Epithelial cell of esophagus (primary cell): ENCODE results near the gene ADAMTS17.

Experiments
- DNase-seq: peaks from one replicate; pipeline ENCODE4 v3.0.0; 2010; ENCODE audit warnings: low read depth
- H3K4me3 ChIP-seq: 2 replicates; pipeline ENCODE4 v1.5.1; 2011; ENCODE audit warnings: mild to moderate bottlenecking, low read length, control low read depth
- TF ChIP-seq, protein P1 (sequence below): IDR thresholded peaks from 2 replicates; pipeline ENCODE4 v1.5.1; 2011; ENCODE audit warnings: low read depth, mild to moderate bottlenecking, low read length, control low read depth, inconsistent platforms; ENCODE audit not compliant: insufficient read depth; ENCODE audit errors: missing control alignments

Gene ADAMTS17

DNA sequence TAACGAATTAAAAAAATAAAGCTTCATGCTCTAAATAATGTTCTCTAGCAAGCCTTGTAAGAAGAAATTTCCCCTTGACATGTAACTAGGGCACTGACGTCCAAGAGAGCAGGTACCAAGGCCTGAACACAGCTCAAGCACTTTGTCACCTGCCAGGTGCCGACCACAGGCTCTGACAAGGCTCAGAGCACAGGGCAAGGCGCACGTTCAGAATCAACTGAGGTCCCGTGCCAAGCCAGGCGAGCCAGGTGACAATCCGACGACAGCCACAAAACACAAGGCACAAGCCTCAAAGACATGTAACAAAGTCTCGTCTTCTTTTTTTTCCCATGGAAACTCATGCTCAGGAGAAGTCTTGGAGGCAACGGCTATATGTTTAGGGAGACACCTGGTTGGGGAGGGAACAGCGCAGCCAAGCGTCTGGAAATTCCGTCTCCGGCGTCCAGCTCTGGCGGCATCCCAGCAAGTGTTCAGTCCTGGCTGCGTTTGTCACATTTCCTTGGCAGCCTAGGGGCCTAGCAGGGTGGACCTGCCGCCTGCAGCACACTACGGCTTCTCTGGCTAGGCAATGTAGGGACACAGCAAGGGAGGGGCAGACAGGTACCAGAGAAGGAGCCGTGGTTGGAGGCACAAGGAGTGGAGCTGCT, 76.7 kb downstream of the ADAMTS17 start:
- DNase-seq, result peak; percentile 6
- H3K4me3 ChIP-seq, result no peak overlapping the region
- TF ChIP-seq, protein P1, sequence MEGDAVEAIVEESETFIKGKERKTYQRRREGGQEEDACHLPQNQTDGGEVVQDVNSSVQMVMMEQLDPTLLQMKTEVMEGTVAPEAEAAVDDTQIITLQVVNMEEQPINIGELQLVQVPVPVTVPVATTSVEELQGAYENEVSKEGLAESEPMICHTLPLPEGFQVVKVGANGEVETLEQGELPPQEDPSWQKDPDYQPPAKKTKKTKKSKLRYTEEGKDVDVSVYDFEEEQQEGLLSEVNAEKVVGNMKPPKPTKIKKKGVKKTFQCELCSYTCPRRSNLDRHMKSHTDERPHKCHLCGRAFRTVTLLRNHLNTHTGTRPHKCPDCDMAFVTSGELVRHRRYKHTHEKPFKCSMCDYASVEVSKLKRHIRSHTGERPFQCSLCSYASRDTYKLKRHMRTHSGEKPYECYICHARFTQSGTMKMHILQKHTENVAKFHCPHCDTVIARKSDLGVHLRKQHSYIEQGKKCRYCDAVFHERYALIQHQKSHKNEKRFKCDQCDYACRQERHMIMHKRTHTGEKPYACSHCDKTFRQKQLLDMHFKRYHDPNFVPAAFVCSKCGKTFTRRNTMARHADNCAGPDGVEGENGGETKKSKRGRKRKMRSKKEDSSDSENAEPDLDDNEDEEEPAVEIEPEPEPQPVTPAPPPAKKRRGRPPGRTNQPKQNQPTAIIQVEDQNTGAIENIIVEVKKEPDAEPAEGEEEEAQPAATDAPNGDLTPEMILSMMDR, result no peak

DNA sequence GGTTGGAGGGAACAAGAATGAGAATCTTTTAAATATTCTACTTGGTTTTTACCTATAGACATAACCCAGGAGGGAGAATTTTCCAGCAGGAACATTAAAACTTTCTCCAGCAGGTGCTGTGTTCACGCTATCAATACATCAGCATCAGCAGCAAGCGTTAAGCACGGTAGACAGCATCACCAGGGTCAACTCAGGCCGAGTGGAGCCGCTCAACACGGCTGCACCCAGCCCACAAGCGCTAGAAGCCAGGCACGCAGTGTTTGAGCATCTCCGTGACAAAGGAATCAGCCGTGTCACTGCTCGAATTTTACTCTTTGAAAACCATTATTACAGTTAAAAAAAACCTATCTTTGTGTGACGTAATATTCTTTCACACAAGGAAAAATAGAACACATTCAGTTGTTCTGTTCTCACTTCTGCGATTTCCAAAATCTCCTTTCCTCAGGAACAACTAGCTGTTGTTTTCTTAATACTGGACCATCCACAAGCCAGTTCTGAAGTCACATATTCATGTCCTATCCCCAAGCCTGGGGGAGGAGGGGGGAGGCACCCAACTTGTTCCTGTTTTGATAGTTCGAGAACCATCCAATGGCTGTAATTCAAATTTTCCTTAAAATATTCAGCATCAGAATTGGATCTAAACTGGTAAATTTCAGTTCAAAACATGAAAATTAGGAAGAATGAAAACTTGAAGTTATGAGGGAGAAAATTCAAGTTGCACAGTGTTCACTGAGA, 77.9 kb downstream of the ADAMTS17 start:
- TF ChIP-seq, protein P1, result no peak
- H3K4me3 ChIP-seq, result no peak overlapping the region
- no peak for DNase-seq

DNA sequence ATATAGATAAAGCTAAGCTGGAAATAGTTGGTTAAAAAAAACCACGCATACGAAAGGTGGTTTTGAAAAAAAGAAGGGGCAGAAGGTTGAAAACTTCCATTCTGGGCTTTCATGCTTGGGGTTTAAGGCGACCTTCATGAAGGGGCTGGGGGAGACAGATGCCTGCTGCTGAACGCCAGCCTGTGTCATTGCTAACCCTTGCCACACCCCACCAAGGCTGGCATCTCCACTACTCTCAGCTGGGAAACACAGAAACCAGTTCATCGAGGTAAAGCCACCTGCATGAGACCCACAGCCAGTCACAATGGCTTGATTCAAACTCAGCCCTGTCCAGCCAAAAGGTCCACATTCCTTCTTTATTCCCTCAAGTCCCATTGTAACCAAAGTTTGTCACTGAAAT, 78.7 kb downstream of the ADAMTS17 start:
- DNase-seq, result no peak
- TF ChIP-seq, protein P1, result no peak
- no peak overlapping the region for H3K4me3 ChIP-seq

DNA sequence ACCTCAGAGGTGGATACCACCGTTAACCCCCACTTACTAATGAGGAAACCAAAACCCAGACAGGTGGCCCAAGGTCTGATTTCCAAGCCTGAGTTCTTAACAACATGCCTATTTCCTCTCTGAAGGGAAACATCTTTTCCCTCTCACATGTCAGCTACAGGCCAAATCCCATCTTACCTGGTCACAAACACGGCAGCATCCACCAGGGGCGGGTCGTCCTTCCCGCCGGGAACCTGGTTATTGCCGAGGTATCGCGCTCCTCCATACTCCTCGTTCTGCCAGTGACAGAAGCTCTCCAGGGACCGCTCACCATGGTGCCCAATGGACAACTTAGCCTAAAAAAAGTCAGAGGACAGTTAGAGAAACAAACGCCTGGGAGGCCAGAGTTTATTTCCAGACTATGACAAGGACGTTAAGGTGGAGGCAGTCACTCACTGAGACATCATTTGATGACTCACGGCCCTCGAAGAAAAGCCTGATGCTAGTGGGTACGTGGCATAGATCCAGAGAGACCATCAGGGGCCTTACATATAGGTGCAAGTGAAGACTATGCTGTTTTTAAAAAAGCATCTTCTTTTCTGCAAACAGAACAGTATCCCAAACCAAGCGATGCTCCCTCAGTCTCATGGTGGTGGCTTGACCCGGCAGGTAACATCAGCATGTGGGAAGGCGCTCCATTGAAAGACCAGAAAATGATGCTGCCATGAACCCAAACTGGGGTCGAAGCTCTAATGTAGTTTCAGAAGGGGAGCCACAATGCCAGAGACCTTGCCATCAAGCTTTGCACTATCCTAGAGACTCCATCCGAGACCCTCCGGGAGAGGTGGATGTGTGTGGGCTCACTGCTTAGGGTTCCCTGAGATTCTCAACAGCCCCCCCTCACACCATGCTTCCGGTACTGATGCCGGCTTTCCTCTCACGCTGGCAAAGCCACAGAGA, 80.2 kb downstream of the ADAMTS17 start:
- DNase-seq, result no peak
- TF ChIP-seq, protein P1, result no peak
- no peak overlapping the region for H3K4me3 ChIP-seq

GRCh38 chr15:100259266-100259665, 82.5 kb downstream of the ADAMTS17 start:
- TF ChIP-seq, protein P1, result no peak
- DNase-seq, result no peak
- no peak overlapping the region for H3K4me3 ChIP-seq

DNA sequence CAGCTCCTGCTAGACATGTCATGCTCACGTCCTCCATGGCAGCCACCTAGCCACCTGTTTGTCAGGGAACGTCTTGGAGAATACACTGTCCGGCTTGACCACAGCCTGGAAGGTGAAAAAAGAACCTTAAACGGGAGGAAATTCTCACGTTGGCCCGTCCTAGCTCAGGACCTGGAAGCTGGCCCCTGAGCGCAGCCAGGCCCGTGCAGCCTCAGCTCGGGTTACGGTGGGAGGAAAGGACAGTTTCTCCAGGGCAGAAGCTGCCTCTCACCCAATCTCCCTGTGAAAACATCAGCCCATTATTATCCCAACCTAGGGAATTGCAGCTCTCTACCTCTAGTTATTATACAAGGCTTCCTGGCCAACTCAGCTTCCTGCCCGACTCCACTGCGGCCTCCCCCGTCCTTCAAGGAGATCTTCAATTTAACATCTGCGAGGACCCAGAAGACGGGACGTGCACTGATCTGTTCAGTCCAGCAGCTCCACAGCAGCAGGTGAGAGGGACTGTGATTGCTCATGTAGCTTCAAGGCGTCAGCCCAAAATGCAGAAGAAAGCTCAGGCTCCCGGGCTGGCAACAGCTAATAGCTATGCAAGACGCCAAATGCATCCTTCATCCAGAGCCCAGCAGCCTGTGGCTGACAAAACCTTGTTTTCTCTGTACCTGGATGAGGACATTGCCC, 84.7 kb downstream of the ADAMTS17 start:
- no peak for DNase-seq
- H3K4me3 ChIP-seq, result no peak overlapping the region
- TF ChIP-seq, protein P1, result no peak
